ENCODE measurements around the gene CCR6. TPM values are rescaled to one million over a fixed set of nuclear protein-coding genes. Genes with fewer than 3 reads are reported as not detected.
"Not testable (repeated sequence)": the region's sequence is repeated elsewhere in the genome, so short reads cannot be mapped to it uniquely, and the experiment has no call there.

Gene CCR6
- total and polyA plus RNA-seq, 4 donors = 0.17 TPM; not detected in 3

DNA sequence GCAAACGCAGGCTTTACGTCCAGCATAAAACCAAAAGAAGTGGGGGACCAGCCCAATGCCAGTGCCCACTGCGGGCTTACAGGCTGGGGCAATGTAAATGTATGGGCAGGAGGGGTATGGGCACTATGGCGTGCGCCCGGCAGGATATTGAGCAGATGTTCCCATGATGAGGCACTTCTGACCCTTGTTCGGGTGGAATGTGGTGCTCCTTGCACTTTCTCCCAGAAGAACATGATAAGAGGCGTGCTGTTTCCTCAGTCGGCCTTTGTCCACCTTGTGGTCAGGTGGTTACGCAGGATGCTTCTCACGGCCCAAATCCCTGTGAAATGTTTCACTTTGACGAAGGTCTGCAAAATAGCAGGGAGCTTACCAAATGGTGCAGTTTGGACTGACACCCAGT, 39.7 kb downstream of the CCR6 start:
- no peak overlapping the region for H3K27ac ChIP-seq (ENCODE audit: low read depth, low read length)
- H3K27me3 ChIP-seq (ENCODE audit: control insufficient read depth, insufficient read depth, low read length) = no peaks in the 10 kb centered on the region
- H3K4me1 ChIP-seq (ENCODE audit: control insufficient read depth, insufficient read depth, low read length) = no peaks in the 10 kb centered on the region
- no peaks in the 10 kb centered on the region for H3K9me3 ChIP-seq (ENCODE audit: control insufficient read depth, insufficient read depth, low read length)
- DNase-seq (ENCODE audit: low read depth in 4 of 6, low spot score in 6 of 6) = no peak
- no peak overlapping the region for H3K4me3 ChIP-seq (ENCODE audit: low read depth, low read length)
- H3K36me3 ChIP-seq (ENCODE audit: control insufficient read depth, insufficient read depth, low read length) = no peaks in the 10 kb centered on the region
- WGBS (ENCODE audit: insufficient coverage) = 91% methylated on average over 10 of the region's 12 CpGs

DNA sequence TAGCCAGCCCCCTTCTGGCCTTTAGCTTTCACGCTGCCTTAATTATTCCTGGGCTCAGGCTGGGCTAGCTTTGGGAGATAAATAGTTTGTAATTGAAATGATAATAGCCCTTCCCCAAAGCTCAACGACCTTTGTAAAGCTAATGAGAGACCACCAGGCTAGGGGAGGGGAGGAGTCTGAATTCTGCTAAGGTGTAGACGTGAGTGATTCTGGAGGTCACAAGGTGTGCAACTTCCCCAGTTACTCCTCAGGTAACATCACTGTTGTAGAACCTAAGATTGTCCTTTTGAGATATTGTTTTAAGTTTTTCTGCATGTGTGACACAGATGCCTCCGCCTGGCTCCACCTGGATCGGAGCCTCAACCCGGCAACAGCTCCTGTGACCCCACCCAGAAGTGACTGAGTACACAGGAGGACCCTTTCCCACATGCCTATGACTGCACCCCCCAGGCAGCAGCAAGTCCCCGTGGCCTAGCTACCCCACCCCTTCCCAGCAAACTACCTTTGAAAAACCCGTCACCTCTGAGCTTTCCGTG, 40.6 kb downstream of the CCR6 start:
- DNase-seq (ENCODE audit: low read depth in 4 of 6, low spot score in 6 of 6) = no peak
- no peak overlapping the region for H3K4me3 ChIP-seq (ENCODE audit: low read depth, low read length)
- H3K27me3 ChIP-seq (ENCODE audit: control insufficient read depth, insufficient read depth, low read length) = no peaks in the 10 kb centered on the region
- H3K4me1 ChIP-seq (ENCODE audit: control insufficient read depth, insufficient read depth, low read length) = no peaks in the 10 kb centered on the region
- WGBS (ENCODE audit: insufficient coverage) = 62% methylated on average over 6 of the region's 9 CpGs
- H3K36me3 ChIP-seq (ENCODE audit: control insufficient read depth, insufficient read depth, low read length) = no peaks in the 10 kb centered on the region
- H3K27ac ChIP-seq (ENCODE audit: low read depth, low read length) = no peak overlapping the region
- H3K9me3 ChIP-seq (ENCODE audit: control insufficient read depth, insufficient read depth, low read length) = no peaks in the 10 kb centered on the region

DNA sequence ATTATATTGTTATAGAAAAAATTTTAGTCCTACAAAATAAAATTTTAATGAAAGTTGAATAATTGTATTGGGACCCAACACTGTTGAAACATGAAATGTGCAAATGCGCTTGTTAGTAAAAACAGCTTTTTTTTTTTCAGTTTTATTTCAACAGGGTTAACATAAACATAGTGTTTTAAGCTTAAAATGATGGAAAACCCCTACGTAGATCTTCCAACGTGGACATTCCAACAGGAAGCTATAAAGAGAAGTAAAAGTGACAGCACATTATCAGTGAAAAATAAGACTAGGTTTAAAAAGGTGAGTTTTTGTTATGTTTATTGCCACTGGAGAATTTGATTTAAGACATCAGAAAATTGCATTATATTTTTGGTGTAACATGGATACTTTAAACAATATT, 41.4 kb downstream of the CCR6 start:
- Histone ChIP-seq H3K4me1 (ENCODE audit: control insufficient read depth, insufficient read depth, low read length) (no peaks in the 10 kb centered on the region), H3K9me3 (ENCODE audit: control insufficient read depth, insufficient read depth, low read length) (no peaks in the 10 kb centered on the region), H3K36me3 (ENCODE audit: control insufficient read depth, insufficient read depth, low read length) (no peaks in the 10 kb centered on the region), H3K27ac (ENCODE audit: low read depth, low read length) (no peak overlapping the region), H3K27me3 (ENCODE audit: control insufficient read depth, insufficient read depth, low read length) (no peaks in the 10 kb centered on the region), H3K4me3 (ENCODE audit: low read depth, low read length) (no peak overlapping the region)
- DNase-seq (ENCODE audit: low read depth in 4 of 6, low spot score in 6 of 6) = no peak
- 100% methylated on average over 1 of the region's 3 CpGs for WGBS (ENCODE audit: insufficient coverage)

DNA sequence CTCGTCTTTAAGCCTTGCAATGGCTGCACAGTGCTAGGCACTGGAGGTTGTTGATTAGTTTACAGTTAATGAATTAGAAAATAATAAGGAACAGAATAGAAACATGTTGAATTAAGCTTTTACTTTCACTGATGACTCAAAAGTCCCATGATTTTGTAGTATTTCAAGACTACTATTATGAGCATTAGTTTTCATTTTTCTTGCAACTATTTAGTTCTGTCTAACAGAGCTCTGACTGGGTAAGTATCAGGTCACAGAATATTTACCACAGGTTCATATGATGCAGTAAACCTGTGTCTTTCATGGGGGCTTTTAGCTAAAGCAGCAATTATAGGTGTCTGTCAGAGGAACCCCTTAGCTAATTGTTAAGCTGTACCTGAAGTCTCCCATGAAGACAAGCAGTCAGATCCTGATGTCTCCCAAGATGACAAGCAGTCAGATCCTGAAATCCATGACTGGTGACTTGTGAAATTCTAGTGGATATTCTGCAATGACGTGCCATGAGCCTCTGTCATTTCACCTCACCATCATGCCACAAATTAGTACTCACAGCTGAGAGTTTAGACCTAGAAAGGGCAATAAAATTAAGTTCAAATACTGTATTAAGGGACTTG, 43.1 kb downstream of the CCR6 start:
- no peak for DNase-seq (ENCODE audit: low read depth in 4 of 6, low spot score in 6 of 6)
- Histone ChIP-seq H3K36me3 (ENCODE audit: control insufficient read depth, insufficient read depth, low read length) (no peaks in the 10 kb centered on the region), H3K4me3 (ENCODE audit: low read depth, low read length) (no peak overlapping the region), H3K27me3 (ENCODE audit: control insufficient read depth, insufficient read depth, low read length) (no peaks in the 10 kb centered on the region), H3K9me3 (ENCODE audit: control insufficient read depth, insufficient read depth, low read length) (no peaks in the 10 kb centered on the region), H3K4me1 (ENCODE audit: control insufficient read depth, insufficient read depth, low read length) (no peaks in the 10 kb centered on the region), H3K27ac (ENCODE audit: low read depth, low read length) (no peak overlapping the region)
- 100% methylated on average over 1 of the region's 2 CpGs for whole genome bisulfite sequencing (ENCODE audit: insufficient coverage)

DNA sequence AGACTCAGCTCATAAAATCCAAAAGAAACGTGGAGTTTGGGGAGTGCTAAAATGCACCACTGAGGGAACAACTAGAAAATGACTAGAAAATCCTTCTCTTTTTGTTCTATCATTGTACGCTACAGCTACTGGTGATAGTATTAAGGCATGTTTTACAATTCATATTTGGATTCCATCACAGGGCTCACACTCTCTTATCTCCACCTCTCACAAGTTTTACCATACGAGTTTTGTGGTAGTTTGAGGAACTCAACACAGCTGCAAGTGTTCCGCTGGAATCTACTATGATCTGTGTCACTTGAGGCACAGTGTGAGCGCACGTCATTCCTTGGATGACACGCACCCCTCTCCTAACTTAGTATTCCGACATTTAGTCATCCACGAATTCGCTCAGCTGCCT, 44.8 kb downstream of the CCR6 start:
- not testable (repeated sequence) for H3K27ac ChIP-seq (ENCODE audit: low read depth, low read length); H3K4me1 ChIP-seq (ENCODE audit: control insufficient read depth, insufficient read depth, low read length); H3K9me3 ChIP-seq (ENCODE audit: control insufficient read depth, insufficient read depth, low read length); H3K4me3 ChIP-seq (ENCODE audit: low read depth, low read length); DNase-seq (ENCODE audit: low read depth in 4 of 6, low spot score in 6 of 6); H3K27me3 ChIP-seq (ENCODE audit: control insufficient read depth, insufficient read depth, low read length); H3K36me3 ChIP-seq (ENCODE audit: control insufficient read depth, insufficient read depth, low read length)
- WGBS (ENCODE audit: insufficient coverage) = no CpG with 5 or more reads among the region's 10 CpGs

DNA sequence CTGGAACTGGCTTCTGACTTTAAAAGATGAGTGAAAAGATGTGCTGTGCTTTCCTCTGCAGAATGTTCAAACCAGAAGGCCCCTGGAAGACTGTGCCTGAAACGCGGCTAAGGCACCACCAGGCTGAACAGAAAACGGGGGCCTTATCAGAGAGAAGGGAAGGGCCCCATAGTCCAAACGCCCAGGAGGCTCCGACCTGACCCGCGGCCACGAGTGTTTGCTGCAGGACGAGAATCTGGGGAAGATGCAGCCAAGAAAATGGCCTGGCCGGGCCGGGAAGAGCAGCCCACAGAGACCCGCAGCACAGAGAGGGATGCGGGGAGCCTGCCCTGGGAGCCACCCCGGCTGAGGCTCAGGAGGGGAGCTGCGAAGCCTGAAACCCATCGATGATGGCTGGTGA, 45.4 kb downstream of the CCR6 start:
- no CpG with 5 or more reads among the region's 16 CpGs for WGBS (ENCODE audit: insufficient coverage)
- H3K9me3 ChIP-seq (ENCODE audit: control insufficient read depth, insufficient read depth, low read length); H3K4me3 ChIP-seq (ENCODE audit: low read depth, low read length); H3K36me3 ChIP-seq (ENCODE audit: control insufficient read depth, insufficient read depth, low read length); H3K4me1 ChIP-seq (ENCODE audit: control insufficient read depth, insufficient read depth, low read length); H3K27me3 ChIP-seq (ENCODE audit: control insufficient read depth, insufficient read depth, low read length); H3K27ac ChIP-seq (ENCODE audit: low read depth, low read length); DNase-seq (ENCODE audit: low read depth in 4 of 6, low spot score in 6 of 6): not testable (repeated sequence)

DNA sequence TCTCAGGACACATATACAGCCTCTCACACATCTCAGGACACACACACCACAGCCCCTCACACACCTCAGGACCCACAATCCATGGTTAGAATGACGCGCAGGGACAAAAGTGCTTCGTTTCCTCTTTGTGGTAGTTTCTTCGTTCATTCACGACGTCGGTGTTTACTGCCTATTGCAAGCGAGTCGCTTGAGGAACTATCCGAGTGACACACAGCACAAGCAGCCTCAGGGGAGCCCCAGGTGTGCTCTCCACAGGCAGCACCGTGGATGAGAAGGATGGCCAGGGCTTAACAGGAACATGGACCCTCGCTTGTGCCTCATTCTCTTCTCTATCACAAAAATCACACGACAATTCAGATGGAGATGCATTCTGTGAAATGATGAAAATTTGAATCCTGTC, 47.0 kb downstream of the CCR6 start:
- not testable (repeated sequence) for H3K27ac ChIP-seq (ENCODE audit: low read depth, low read length); H3K36me3 ChIP-seq (ENCODE audit: control insufficient read depth, insufficient read depth, low read length); H3K4me3 ChIP-seq (ENCODE audit: low read depth, low read length); H3K9me3 ChIP-seq (ENCODE audit: control insufficient read depth, insufficient read depth, low read length); DNase-seq (ENCODE audit: low read depth in 4 of 6, low spot score in 6 of 6); H3K27me3 ChIP-seq (ENCODE audit: control insufficient read depth, insufficient read depth, low read length); H3K4me1 ChIP-seq (ENCODE audit: control insufficient read depth, insufficient read depth, low read length)
- WGBS (ENCODE audit: insufficient coverage) = no CpG with 5 or more reads among the region's 13 CpGs

DNA sequence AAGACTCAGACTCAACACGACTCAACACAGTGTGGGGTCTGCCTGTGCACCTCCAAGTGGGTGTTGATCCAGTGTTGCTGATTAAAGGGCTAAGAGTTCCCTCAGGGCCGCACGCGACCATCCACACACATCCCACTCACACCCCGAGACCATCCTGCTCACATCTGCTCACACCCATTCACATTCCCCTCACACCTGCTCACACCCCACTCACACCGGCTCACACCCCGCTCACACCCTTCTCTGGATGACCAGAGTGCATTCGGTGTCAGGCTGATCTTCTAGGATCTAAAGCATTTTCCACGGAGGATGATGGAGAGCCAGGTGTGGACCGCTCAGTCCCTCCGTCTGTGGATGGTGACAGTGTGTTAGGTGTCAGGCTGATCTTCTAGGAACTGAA, 48.4 kb downstream of the CCR6 start:
- H3K27me3 ChIP-seq (ENCODE audit: control insufficient read depth, insufficient read depth, low read length); H3K4me3 ChIP-seq (ENCODE audit: low read depth, low read length); DNase-seq (ENCODE audit: low read depth in 4 of 6, low spot score in 6 of 6); H3K9me3 ChIP-seq (ENCODE audit: control insufficient read depth, insufficient read depth, low read length); H3K36me3 ChIP-seq (ENCODE audit: control insufficient read depth, insufficient read depth, low read length); H3K4me1 ChIP-seq (ENCODE audit: control insufficient read depth, insufficient read depth, low read length); H3K27ac ChIP-seq (ENCODE audit: low read depth, low read length): not testable (repeated sequence)
- 96% methylated on average over 7 of the region's 11 CpGs for WGBS (ENCODE audit: insufficient coverage)

DNA sequence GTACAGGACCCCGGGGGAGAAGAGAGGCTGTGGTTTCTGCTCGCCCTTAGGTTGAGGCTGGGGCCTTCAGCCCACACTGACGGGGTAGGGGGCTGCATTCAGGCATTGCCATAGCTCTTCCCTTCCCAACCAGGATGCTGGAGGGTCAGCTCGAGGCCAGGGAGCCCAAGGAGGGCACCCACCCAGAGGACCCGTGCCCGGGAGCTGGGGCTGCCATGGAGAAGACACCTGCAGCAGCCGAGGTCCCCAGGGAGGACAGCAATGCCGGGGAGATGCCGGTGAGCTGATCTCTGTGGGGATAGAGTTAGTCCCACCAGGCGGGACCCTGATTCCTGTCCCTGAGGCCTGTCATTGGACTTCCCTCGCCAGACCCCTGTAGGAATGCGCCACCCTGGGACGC, 49.1 kb downstream of the CCR6 start:
- H3K27ac ChIP-seq (ENCODE audit: low read depth, low read length); H3K9me3 ChIP-seq (ENCODE audit: control insufficient read depth, insufficient read depth, low read length); H3K36me3 ChIP-seq (ENCODE audit: control insufficient read depth, insufficient read depth, low read length); H3K27me3 ChIP-seq (ENCODE audit: control insufficient read depth, insufficient read depth, low read length); H3K4me1 ChIP-seq (ENCODE audit: control insufficient read depth, insufficient read depth, low read length); DNase-seq (ENCODE audit: low read depth in 4 of 6, low spot score in 6 of 6); H3K4me3 ChIP-seq (ENCODE audit: low read depth, low read length): not testable (repeated sequence)
- 95% methylated on average over 4 of the region's 13 CpGs for WGBS (ENCODE audit: insufficient coverage)

DNA sequence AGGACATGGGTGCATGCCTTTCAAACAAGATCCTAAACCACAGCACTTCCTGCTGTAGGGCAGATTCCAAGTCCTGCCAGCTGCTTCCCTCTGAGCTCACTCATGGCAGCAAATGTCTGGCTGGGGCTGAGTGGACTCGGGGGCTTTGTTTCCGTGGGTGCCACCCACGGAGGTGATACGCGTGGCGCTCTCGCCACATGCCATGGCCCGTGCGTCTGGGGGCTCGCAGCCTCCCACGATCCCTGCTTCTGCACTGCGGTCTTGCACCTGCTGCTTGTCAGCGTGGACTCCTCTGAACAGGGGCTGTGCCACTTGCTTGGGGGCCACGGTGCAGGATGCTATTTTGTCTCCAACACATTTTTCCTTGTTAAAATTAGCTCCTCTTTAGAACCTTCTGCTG, 54.4 kb downstream of the CCR6 start:
- H3K36me3 ChIP-seq (ENCODE audit: control insufficient read depth, insufficient read depth, low read length); H3K27me3 ChIP-seq (ENCODE audit: control insufficient read depth, insufficient read depth, low read length); H3K4me3 ChIP-seq (ENCODE audit: low read depth, low read length); H3K9me3 ChIP-seq (ENCODE audit: control insufficient read depth, insufficient read depth, low read length); DNase-seq (ENCODE audit: low read depth in 4 of 6, low spot score in 6 of 6); H3K4me1 ChIP-seq (ENCODE audit: control insufficient read depth, insufficient read depth, low read length); H3K27ac ChIP-seq (ENCODE audit: low read depth, low read length): not testable (repeated sequence)
- WGBS (ENCODE audit: insufficient coverage) = no CpG with 5 or more reads among the region's 14 CpGs

All from spinal cord (tissue), 10 donors.